ENCODE results near the gene CADM1.

DNA sequence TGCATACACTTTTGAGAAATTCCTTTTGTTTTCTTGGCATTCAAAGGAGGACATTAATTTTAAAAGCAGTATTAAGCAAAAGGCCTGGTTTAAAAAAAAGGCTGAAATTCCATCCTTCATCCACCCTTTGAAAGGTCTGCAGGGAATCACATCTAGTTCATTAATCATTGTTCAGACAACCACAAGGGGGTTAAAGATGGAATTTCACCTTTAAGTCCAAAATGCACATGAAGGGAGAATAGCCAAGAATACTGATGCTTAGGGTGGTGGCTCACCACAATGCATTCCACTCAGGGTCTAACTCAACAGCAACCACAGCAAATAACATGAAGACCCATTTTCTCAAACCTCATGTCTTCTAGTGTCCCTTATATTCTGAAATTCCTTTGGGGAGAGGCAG, 256.9 kb downstream of the CADM1 start:
- TF ChIP-seq REST (IDR thresholded peaks at IDR 0.05) (no peak), JUND (IDR thresholded peaks at IDR 0.05) (no peak), CTCF (IDR thresholded peaks at IDR 0.05; ENCODE audit: low read depth, low read length, missing input control) (no peak), EGR1 (IDR thresholded peaks at IDR 0.05; ENCODE audit: low read depth in 2 of 2) (no peak), TAF1 (conservative IDR thresholded peaks at IDR 0.05) (no peak), GABPA (IDR thresholded peaks at IDR 0.05 in 1 of 2, conservative IDR thresholded peaks at IDR 0.05 in 1 of 2) (no peak), RXRA (IDR thresholded peaks at IDR 0.05) (no peak), RAD21 (IDR thresholded peaks at IDR 0.05) (no peak), ZBTB33 (IDR thresholded peaks at IDR 0.05) (no peak), MAX (IDR thresholded peaks at IDR 0.05) (no peak)

Data from liver (tissue), 3 donors.